Ovary (tissue), 9 donors: ENCODE results near the gene C3orf49. TPM values are rescaled to one million over a fixed set of nuclear protein-coding genes. Genes with fewer than 3 reads are reported as not detected.

ENCODE experiments used
- DNase-seq, 5 donors: peaks; one replicate each; pipeline ENCODE4 v3.0.0-alpha.2; 2019 to 2020
- H3K27ac ChIP-seq, 2 donors: fragments of 200-600 bp; one replicate each; pipeline versions ENCODE4 v1.5.1 to v1.8.0; 2019 to 2022
- H3K27me3 ChIP-seq: fragments of 200-600 bp; one replicate; pipeline ENCODE4 v1.8.0; 2022
- H3K36me3 ChIP-seq: fragments of 200-600 bp; sonication (generic); one replicate; pipeline ENCODE4 v1.5.1; 2019
- H3K4me1 ChIP-seq: one replicate; pipeline ENCODE4 v1.8.1; 2013; ENCODE audit warnings: mild to moderate bottlenecking, moderate library complexity; ENCODE audit not compliant: insufficient read depth
- H3K4me3 ChIP-seq: fragments of 200-600 bp; sonication (generic); one replicate; pipeline ENCODE4 v1.5.1; 2017
- H3K9me3 ChIP-seq, 2 donors: fragments of 200-600 bp in 1 of 2; sonication (generic) in 1 of 2; one replicate each; pipeline versions ENCODE4 v1.5.1 to v1.8.1; 2013 to 2019; ENCODE audit warnings: mild to moderate bottlenecking in 1 of 2, moderate library complexity in 1 of 2
- CTCF ChIP-seq, 3 donors: fragments of 450-650 bp in 2 of 3; fragments of 200-600 bp in 1 of 3; IDR thresholded peaks; one replicate each; pipeline versions ENCODE4 v1.5.1 to v1.8.0; 2016 to 2022; ENCODE audit warnings: antibody characterized with exemption in 3 of 3, mild to moderate bottlenecking in 1 of 3
- EP300 ChIP-seq: sonication (generic); formaldehyde crosslinking; IDR thresholded peaks from one replicate; pipeline ENCODE4 v1.6.1; 2017; ENCODE audit warnings: antibody characterized with exemption
- POLR2A ChIP-seq: fragments of 450-650 bp; IDR thresholded peaks from one replicate; pipeline ENCODE4 v1.6.1; 2017; ENCODE audit warnings: antibody characterized with exemption, mild to moderate bottlenecking, moderate library complexity
- WGBS, 3 donors: extraction: QIAGEN DNeasy Blood & Tissue Kit in 1 of 3; methylation state at CpG; one replicate each; pipeline versions ENCODE4 v1.1.5 to v1.1.7; 2013 to 2017; 5-methylcytosine and 5-hydroxymethylcytosine counted together
- intact Hi-C, 4 donors: fragments of 100-400 bp; cut with DNase I; formaldehyde crosslinking; loops; one replicate each; pipeline versions ENCODE4 v1.11.0 to v1.15.1; 2022 to 2023
- polyA plus RNA-seq, 2 donors: library from polyadenylated mRNA; stranded (reverse); fragments of 200-250 nt in 1 of 2; fragments of 350-450 nt in 1 of 2; fragmentation: Illumina TruSeq in 1 of 2; extraction: RNeasy Lipid Tissue Mini Kit (QIAGEN cat#74804) in 1 of 2; gene quantifications; one replicate each; pipeline ENCODE4 v1.2.3, GENCODE V29; 2013 to 2014
- total RNA-seq, 7 donors: library from RNA; depleted of rRNA in 2 of 7; stranded (reverse); fragments of >200 nt in 2 of 7; fragmentation: NEBNext Ultra II Directional in 3 of 7; extraction: Animal tissue kit (Norgen Biotek cat#: 25700) in 3 of 7; gene quantifications; one replicate each; pipeline versions ENCODE4 v1.1.0 to v1.2.4, GENCODE V29; 2016 to 2023
- donor health status: DM: no; HTN: no; CAD: no; lungs with moderate emphysema.
- donor health status: DM: no; HTN: no; CAD: no.
- donor health status: Bipolar disorder and iron deficiency.
- donor health status: DM: yes; HTN: yes; CAD: no.
- donor health status: DM: no; HTN: no; CAD: no.
- donor health status: DM: yes; HTN: yes; CAD: no.

Gene C3orf49
- total and polyA plus RNA-seq, 9 donors: not detected

- 95 to 98% (median 97%) methylated on average over 1 of the region's 1 CpG for WGBS, 3 donors
- intact Hi-C loops: no loop called here
- Histone ChIP-seq H3K9me3 (no peaks in the 10 kb centered on the region), H3K4me1 (peaks cover 8% of the 10 kb centered on the region), H3K27me3 (no peaks in the 10 kb centered on the region), H3K4me3 (no peak overlapping the region), H3K36me3 (no peaks in the 10 kb centered on the region), H3K27ac (no peak overlapping the region)
- TF ChIP-seq EP300 (no peak), POLR2A (no peak), CTCF (IDR thresholded peaks at IDR 0.05) (no peak)
- no peak for DNase-seq
Measured at GRCh38 chr3:63867225-63867624, 48.1 kb downstream of the C3orf49 start.

- Histone ChIP-seq H3K4me3 (no peak overlapping the region), H3K4me1 (peaks cover 3% of the 10 kb centered on the region), H3K9me3 (no peaks in the 10 kb centered on the region), H3K27me3 (no peaks in the 10 kb centered on the region), H3K36me3 (no peaks in the 10 kb centered on the region), H3K27ac (no peak overlapping the region)
- TF ChIP-seq POLR2A (no peak), CTCF (IDR thresholded peaks at IDR 0.05) (no peak), EP300 (no peak)
- DNase-seq: no peak
- intact Hi-C loops: no loop called here
- 81 to 91% (median 86%) methylated on average over 3 of the region's 3 CpGs for WGBS, 3 donors
Measured at GRCh38 chr3:63869940-63870614, 51.0 kb downstream of the C3orf49 start.

- TF ChIP-seq EP300 (no peak), POLR2A (no peak), CTCF (IDR thresholded peaks at IDR 0.05) (no peak)
- DNase-seq: no peak
- H3K36me3 ChIP-seq: no peaks in the 10 kb centered on the region
- H3K4me1 ChIP-seq: peaks cover 3% of the 10 kb centered on the region
- H3K4me3 ChIP-seq: no peak overlapping the region
- intact Hi-C loops: no loop called here
- no peaks in the 10 kb centered on the region for H3K9me3 ChIP-seq
- no peaks in the 10 kb centered on the region for H3K27me3 ChIP-seq
- no peak overlapping the region for H3K27ac ChIP-seq
- 79 to 86% (median 84%) methylated on average over 2 of the region's 2 CpGs for WGBS, 3 donors
Measured at GRCh38 chr3:63870615-63871005, 51.5 kb downstream of the C3orf49 start.

- Histone ChIP-seq H3K27me3 (no peaks in the 10 kb centered on the region), H3K27ac (no peak overlapping the region), H3K4me3 (no peak overlapping the region), H3K9me3 (no peaks in the 10 kb centered on the region), H3K4me1 (peaks cover 3% of the 10 kb centered on the region), H3K36me3 (no peaks in the 10 kb centered on the region)
- no peak for TF ChIP-seq CTCF (IDR thresholded peaks at IDR 0.05)
- TF ChIP-seq POLR2A: no peak
- no peak for TF ChIP-seq EP300
- DNase-seq: no peak
- 85 to 94% (median 94%) methylated on average over 2 of the region's 2 CpGs for WGBS, 3 donors
- intact Hi-C loops: no loop called here
Measured at GRCh38 chr3:63872135-63872924, 53.2 kb downstream of the C3orf49 start.
